SH-SY5Y (cell line): Measurements from ENCODE around the gene SQSTM1.

Experiments used
- GATA2 ChIP-seq: IDR thresholded peaks from 2 replicates; pipeline ENCODE4 v1.6.1; 2011; ENCODE audit warnings: mild to moderate bottlenecking, low read depth, low read length
- GATA3 ChIP-seq: IDR thresholded peaks from 2 replicates; pipeline ENCODE4 v1.6.1; 2011; ENCODE audit warnings: low read depth, mild to moderate bottlenecking, low read length, moderate library complexity

DNA sequence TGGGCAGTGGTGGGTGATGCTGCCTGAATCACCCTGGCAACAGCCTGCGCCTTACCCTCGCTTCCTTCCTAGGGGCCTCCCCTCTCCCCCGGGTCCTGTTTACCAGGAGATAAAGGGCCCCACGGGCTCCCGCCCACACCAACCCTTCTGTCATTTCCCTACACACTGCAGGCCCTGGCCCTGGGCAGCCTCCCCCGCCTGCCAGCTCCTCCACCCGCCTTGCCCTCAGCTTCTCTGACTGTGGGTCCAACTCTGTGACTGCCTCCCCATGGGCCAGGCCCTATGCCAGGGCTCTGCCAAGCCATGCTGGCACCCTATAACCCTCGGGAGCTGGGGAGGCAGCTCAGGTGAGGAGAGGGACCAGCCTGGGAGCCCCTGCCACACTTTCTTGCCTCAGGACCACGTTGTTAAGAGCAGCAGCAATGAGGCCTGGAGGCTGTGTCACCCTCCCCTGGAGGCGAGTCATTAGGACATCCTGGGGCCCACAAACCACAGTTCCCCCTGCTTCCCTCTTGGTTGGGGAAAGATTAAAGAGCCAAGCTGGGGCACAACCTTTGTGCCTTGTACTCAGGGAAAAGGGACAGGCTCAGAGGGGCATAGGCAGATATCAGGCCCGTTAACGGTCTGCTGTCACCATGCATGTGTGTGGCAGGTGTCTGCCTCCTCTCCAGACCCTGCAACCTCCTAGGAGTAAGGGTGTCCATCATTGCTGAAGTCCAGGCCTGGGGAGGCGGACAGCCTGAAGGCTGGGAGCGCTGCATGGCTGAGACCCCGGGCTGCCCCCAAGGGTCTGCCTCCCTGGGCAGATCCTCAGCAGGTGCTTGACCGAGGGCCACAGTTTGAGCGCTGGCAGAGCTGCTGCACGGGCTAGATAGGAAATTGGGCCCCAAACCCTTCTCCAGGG, 16.8 kb upstream of the SQSTM1 start:
- TF ChIP-seq GATA3 (no peak), GATA2 (no peak)
